Measurements from ENCODE around the gene UCK2. TPM values are rescaled to one million over a fixed set of nuclear protein-coding genes. Genes with fewer than 3 reads are reported as not detected.

UCK2 gene
- total and polyA plus RNA-seq, 10 of the 15 experiments (the other 5 are each of a cell fraction or from before 2014, with no cell fraction given): 55.3 to 106 (median 84.9) TPM

GRCh38 chr1:165925498-165926079, 98.2 kb downstream of the UCK2 start:
- no TSS peak for BruUV-seq (replicated peaks)
- H4K20me1 ChIP-seq (ENCODE audit: control insufficient read depth, insufficient read depth): no peaks in the 10 kb centered on the region; the same call in 1 of the 2 replicates
- intact Hi-C loops (cut with micrococcal nuclease; ENCODE audit: unreplicated experiment): loop anchor here (2.0 kb wide), 1 partner anchor 239 kb away; no protein-coding TSS in a partner anchor
- DNase-seq (ENCODE audit: low read depth, low spot score) (no peak), ATAC-seq (no peak), FAIRE-seq (no peak)
- CTCF ChIA-PET: interaction anchor here (0.5 to 10.0 kb wide), 30 partner anchors 9 to 1134 kb away, joined by 3 to 192 read pairs (median 4); partner anchors contain the start of genes ALDH9A1 and TMCO1
- RAD21 ChIA-PET (ENCODE audit: unreplicated experiment): interaction anchor here (0.6 to 3.7 kb wide), 11 partner anchors 31 to 554 kb away, joined by 3 to 62 read pairs (median 4); no protein-coding TSS in a partner anchor
- no peaks in the 10 kb centered on the region for H3K36me3 ChIP-seq (ENCODE audit: control insufficient read depth in 2 of 2, insufficient read depth in 2 of 2, low read length in 1 of 2)
- SMC1A ChIA-PET (ENCODE audit: uncharacterized antibody, unreplicated experiment): interaction anchor here (1.2 to 5.7 kb wide), 5 partner anchors 242 to 558 kb away, joined by 3 to 52 read pairs (median 6); no protein-coding TSS in a partner anchor
- 37% methylated on average over 7 of the region's 7 CpGs for WGBS (ENCODE audit: insufficient coverage, insufficient replicate concordance, low lambda C conversion rate, missing lambda C conversion rate)
- in situ Hi-C loops (cut with MboI): no loop called here
- H3K4me3 ChIP-seq: no peak overlapping the region
- H3K4me1 ChIP-seq (ENCODE audit: control insufficient read depth, insufficient read depth, low read length): no peaks in the 10 kb centered on the region; the same call in 1 of the 2 replicates
- no peak for TF ChIP-seq TCF12 (IDR thresholded peaks at IDR 0.05; ENCODE audit: low read depth, low read length)
- TF ChIP-seq ZNF24 (IDR thresholded peaks at IDR 0.05): no peak
- TF ChIP-seq KLF5 (IDR thresholded peaks at IDR 0.05; ENCODE audit: partially characterized antibody): no peak
- TF ChIP-seq MTA3 (IDR thresholded peaks at IDR 0.05; ENCODE audit: borderline replicate concordance, low read length): no peak
- TF ChIP-seq MEF2A (IDR thresholded peaks at IDR 0.05; ENCODE audit: insufficient read depth, low read depth, low read length): no peak
- TF ChIP-seq JUNB (IDR thresholded peaks at IDR 0.05): no peak
- TF ChIP-seq BCL3 (IDR thresholded peaks at IDR 0.05; ENCODE audit: borderline replicate concordance, insufficient read depth, low read depth, low read length, poor library complexity, severe bottlenecking): no peak
- no peak for TF ChIP-seq ELK1 (IDR thresholded peaks at IDR 0.05; ENCODE audit: low read depth, low read length)
- TF ChIP-seq IRF4 (IDR thresholded peaks at IDR 0.05; ENCODE audit: low read depth, low read length): no peak
- no peak overlapping the region for H3K9ac ChIP-seq (ENCODE audit: control insufficient read depth, insufficient read depth, low read length)
- H2AFZ ChIP-seq (ENCODE audit: control insufficient read depth, low read depth, low read length): no peak overlapping the region
- H3K9me3 ChIP-seq (replicated peaks; ENCODE audit: control insufficient read depth, insufficient read depth, low read length): no peaks in the 10 kb centered on the region
- POLR2A ChIA-PET: no interaction called here
- H3K79me2 ChIP-seq (ENCODE audit: control insufficient read depth, insufficient read depth, low read length): no peaks in the 10 kb centered on the region
- H3K27ac ChIP-seq (ENCODE audit: control insufficient read depth, insufficient read depth): no peak overlapping the region
- no peak overlapping the region for H3K4me2 ChIP-seq (ENCODE audit: control insufficient read depth, insufficient read depth)
- no peaks in the 10 kb centered on the region for H3K27me3 ChIP-seq (replicated peaks in 1 of 2; ENCODE audit: control insufficient read depth in 2 of 2, insufficient read depth in 2 of 2, low read length in 1 of 2)
